ENCODE results near the gene PKP4. TPM values are rescaled to one million over a fixed set of nuclear protein-coding genes. Genes with fewer than 3 reads are reported as not detected.

Gene PKP4
- total RNA-seq, 1 experiment from 2014 or later: 55.2 TPM

DNA sequence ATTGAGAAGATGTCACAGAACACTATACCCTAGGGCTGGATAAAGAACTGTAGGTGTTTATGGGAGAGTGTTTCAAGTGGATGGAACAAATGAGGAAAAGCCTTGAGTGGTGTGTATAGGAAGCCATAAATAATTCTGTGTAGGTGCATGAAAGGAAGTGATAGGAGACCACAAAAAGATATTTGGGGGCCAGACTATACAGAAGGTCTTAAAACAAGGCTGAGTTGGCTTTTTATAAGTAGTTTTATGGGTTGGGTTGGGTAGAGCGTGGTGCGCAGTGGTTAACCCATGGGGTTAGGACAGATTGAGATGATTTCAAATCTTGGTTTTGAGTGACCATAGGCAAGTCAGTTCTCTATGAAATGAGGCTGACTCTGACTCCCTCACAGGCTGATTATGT, 110.5 kb downstream of the PKP4 start:
- ATAC-seq: no peak
- no peak for TF ChIP-seq EZH2 (IDR thresholded peaks at IDR 0.05)
- no peak for TF ChIP-seq SRF (IDR thresholded peaks at IDR 0.05; ENCODE audit: low read depth)
- TF ChIP-seq, protein P1, sequence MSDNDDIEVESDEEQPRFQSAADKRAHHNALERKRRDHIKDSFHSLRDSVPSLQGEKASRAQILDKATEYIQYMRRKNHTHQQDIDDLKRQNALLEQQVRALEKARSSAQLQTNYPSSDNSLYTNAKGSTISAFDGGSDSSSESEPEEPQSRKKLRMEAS (IDR thresholded peaks at IDR 0.05): no peak
- TF ChIP-seq RAD21 (IDR thresholded peaks at IDR 0.05; ENCODE audit: low read depth): no peak
- TF ChIP-seq ZNF274 (IDR thresholded peaks at IDR 0.05; ENCODE audit: low read depth, low read length): no peak
- no peak for TF ChIP-seq EGR1 (IDR thresholded peaks at IDR 0.05; ENCODE audit: low read depth)
- no peak for TF ChIP-seq POLR2AphosphoS5 (IDR thresholded peaks at IDR 0.05; ENCODE audit: low read depth, low read length)
- TF ChIP-seq, protein P2, sequence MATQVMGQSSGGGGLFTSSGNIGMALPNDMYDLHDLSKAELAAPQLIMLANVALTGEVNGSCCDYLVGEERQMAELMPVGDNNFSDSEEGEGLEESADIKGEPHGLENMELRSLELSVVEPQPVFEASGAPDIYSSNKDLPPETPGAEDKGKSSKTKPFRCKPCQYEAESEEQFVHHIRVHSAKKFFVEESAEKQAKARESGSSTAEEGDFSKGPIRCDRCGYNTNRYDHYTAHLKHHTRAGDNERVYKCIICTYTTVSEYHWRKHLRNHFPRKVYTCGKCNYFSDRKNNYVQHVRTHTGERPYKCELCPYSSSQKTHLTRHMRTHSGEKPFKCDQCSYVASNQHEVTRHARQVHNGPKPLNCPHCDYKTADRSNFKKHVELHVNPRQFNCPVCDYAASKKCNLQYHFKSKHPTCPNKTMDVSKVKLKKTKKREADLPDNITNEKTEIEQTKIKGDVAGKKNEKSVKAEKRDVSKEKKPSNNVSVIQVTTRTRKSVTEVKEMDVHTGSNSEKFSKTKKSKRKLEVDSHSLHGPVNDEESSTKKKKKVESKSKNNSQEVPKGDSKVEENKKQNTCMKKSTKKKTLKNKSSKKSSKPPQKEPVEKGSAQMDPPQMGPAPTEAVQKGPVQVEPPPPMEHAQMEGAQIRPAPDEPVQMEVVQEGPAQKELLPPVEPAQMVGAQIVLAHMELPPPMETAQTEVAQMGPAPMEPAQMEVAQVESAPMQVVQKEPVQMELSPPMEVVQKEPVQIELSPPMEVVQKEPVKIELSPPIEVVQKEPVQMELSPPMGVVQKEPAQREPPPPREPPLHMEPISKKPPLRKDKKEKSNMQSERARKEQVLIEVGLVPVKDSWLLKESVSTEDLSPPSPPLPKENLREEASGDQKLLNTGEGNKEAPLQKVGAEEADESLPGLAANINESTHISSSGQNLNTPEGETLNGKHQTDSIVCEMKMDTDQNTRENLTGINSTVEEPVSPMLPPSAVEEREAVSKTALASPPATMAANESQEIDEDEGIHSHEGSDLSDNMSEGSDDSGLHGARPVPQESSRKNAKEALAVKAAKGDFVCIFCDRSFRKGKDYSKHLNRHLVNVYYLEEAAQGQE (IDR thresholded peaks at IDR 0.05; ENCODE audit: low read depth): no peak
- no peak for TF ChIP-seq YY1 (IDR thresholded peaks at IDR 0.05; ENCODE audit: extremely low read depth, insufficient replicate concordance, low read depth, low read length)
- TF ChIP-seq, protein P3, sequence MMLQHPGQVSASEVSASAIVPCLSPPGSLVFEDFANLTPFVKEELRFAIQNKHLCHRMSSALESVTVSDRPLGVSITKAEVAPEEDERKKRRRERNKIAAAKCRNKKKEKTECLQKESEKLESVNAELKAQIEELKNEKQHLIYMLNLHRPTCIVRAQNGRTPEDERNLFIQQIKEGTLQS (IDR thresholded peaks at IDR 0.05): no peak
- TF ChIP-seq ELF1 (IDR thresholded peaks at IDR 0.05; ENCODE audit: borderline replicate concordance, low read depth): no peak
- TF ChIP-seq TCF7L2 (IDR thresholded peaks at IDR 0.05; ENCODE audit: borderline replicate concordance, extremely low read depth, insufficient read depth, insufficient read length): no peak
- TF ChIP-seq, protein P4, sequence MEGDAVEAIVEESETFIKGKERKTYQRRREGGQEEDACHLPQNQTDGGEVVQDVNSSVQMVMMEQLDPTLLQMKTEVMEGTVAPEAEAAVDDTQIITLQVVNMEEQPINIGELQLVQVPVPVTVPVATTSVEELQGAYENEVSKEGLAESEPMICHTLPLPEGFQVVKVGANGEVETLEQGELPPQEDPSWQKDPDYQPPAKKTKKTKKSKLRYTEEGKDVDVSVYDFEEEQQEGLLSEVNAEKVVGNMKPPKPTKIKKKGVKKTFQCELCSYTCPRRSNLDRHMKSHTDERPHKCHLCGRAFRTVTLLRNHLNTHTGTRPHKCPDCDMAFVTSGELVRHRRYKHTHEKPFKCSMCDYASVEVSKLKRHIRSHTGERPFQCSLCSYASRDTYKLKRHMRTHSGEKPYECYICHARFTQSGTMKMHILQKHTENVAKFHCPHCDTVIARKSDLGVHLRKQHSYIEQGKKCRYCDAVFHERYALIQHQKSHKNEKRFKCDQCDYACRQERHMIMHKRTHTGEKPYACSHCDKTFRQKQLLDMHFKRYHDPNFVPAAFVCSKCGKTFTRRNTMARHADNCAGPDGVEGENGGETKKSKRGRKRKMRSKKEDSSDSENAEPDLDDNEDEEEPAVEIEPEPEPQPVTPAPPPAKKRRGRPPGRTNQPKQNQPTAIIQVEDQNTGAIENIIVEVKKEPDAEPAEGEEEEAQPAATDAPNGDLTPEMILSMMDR (IDR thresholded peaks at IDR 0.05 in 2 of 3, conservative IDR thresholded peaks at IDR 0.05 in 1 of 3; ENCODE audit: borderline replicate concordance in 1 of 3, insufficient read depth in 1 of 3, low read depth in 2 of 3, low read length in 2 of 3): no peak
- TF ChIP-seq SP1 (IDR thresholded peaks at IDR 0.05; ENCODE audit: low read depth): no peak
- no peak for TF ChIP-seq FOSL1 (IDR thresholded peaks at IDR 0.05; ENCODE audit: low read depth)
- TF ChIP-seq EZH2phosphoT487 (IDR thresholded peaks at IDR 0.05; ENCODE audit: borderline replicate concordance): no peak
- TF ChIP-seq SIN3A (IDR thresholded peaks at IDR 0.05; ENCODE audit: low read depth): no peak
- TF ChIP-seq CEBPB (IDR thresholded peaks at IDR 0.05; ENCODE audit: low read depth): no peak
- TF ChIP-seq CBX3 (IDR thresholded peaks at IDR 0.05; ENCODE audit: low read depth): no peak
- TF ChIP-seq, protein P5, sequence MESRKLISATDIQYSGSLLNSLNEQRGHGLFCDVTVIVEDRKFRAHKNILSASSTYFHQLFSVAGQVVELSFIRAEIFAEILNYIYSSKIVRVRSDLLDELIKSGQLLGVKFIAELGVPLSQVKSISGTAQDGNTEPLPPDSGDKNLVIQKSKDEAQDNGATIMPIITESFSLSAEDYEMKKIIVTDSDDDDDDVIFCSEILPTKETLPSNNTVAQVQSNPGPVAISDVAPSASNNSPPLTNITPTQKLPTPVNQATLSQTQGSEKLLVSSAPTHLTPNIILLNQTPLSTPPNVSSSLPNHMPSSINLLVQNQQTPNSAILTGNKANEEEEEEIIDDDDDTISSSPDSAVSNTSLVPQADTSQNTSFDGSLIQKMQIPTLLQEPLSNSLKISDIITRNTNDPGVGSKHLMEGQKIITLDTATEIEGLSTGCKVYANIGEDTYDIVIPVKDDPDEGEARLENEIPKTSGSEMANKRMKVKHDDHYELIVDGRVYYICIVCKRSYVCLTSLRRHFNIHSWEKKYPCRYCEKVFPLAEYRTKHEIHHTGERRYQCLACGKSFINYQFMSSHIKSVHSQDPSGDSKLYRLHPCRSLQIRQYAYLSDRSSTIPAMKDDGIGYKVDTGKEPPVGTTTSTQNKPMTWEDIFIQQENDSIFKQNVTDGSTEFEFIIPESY (IDR thresholded peaks at IDR 0.05; ENCODE audit: extremely low read depth, insufficient replicate concordance, low read length): no peak
- intact Hi-C loops (cut with micrococcal nuclease): no loop called here
- H3K79me2 ChIP-seq (ENCODE audit: insufficient read depth, low read length): 0 out of 2 replicates have a peak, but pooled peaks cover 2% of the 10 kb centered on the region
- no peak overlapping the region for H3K4me3 ChIP-seq (replicated peaks in 1 of 2; ENCODE audit: low read depth in 1 of 2, low read length in 2 of 2)
- no peaks in the 10 kb centered on the region for H3K36me3 ChIP-seq (ENCODE audit: control insufficient read depth in 1 of 2, insufficient read depth in 2 of 2, low read length in 2 of 2)
- no peak overlapping the region for H3K27ac ChIP-seq (ENCODE audit: low read depth, low read length)
- ChIA-PET RAD21 (ENCODE audit: low non-redundant PET in 1 of 2, low total read pairs in 2 of 2, uncharacterized antibody in 2 of 2, unreplicated experiment in 2 of 2) (no interaction called here), POLR2A (no interaction called here), CTCF (no interaction called here)
- BruUV-seq (replicated peaks): no TSS peak
- H4K20me1 ChIP-seq (ENCODE audit: insufficient read depth): 0 out of 2 replicates have a peak, but pooled peaks cover 3% of the 10 kb centered on the region
- H3K4me1 ChIP-seq (ENCODE audit: control insufficient read depth in 1 of 2, insufficient read depth in 2 of 2, low read length in 2 of 2): no peaks in the 10 kb centered on the region
- H3K9me2 ChIP-seq (ENCODE audit: insufficient read depth): no peaks in the 10 kb centered on the region
- no peak overlapping the region for H3K9ac ChIP-seq (ENCODE audit: low read length)
- H3K9me3 ChIP-seq (ENCODE audit: control insufficient read depth in 1 of 2, insufficient read depth in 1 of 2, low read depth in 1 of 2, low read length in 2 of 2): no peaks in the 10 kb centered on the region
- H3K27me3 ChIP-seq (ENCODE audit: insufficient read depth, low read length): no peaks in the 10 kb centered on the region
- H2AFZ ChIP-seq (ENCODE audit: low read depth, low read length, poor library complexity, severe bottlenecking): no peak overlapping the region
- no peak for DNase-seq (ENCODE audit: low read depth, low spot score)
- no peak overlapping the region for H3K4me2 ChIP-seq (ENCODE audit: low read length)

Measured in HCT116 (cell line).